H9 (cell line): ENCODE data around the gene DGCR2. TPM values are rescaled to one million over a fixed set of nuclear protein-coding genes. Genes with fewer than 3 reads are reported as not detected.

Source experiments
- DNase-seq: peaks from one replicate; pipeline ENCODE4 v3.0.0-alpha.2; 2017
- H2AFZ ChIP-seq: one replicate; pipeline ENCODE4 v1.6.1; 2013; ENCODE audit warnings: mild to moderate bottlenecking, low read length, control low read depth, moderate library complexity
- H2AK5ac ChIP-seq: 2 replicates; pipeline ENCODE4 v1.6.1; 2013; ENCODE audit warnings: low read length, control low read depth, mixed read lengths; ENCODE audit not compliant: insufficient read length
- H2BK120ac ChIP-seq: one replicate; pipeline ENCODE4 v1.6.1; 2013; ENCODE audit warnings: low read depth, mild to moderate bottlenecking, low read length, control low read depth, inconsistent platforms; ENCODE audit not compliant: poor library complexity, severe bottlenecking
- H2BK12ac ChIP-seq: 2 replicates; pipeline ENCODE4 v1.6.1; 2013; ENCODE audit warnings: low read length, control low read depth, mixed read lengths, low read depth; ENCODE audit not compliant: insufficient read length
- H2BK15ac ChIP-seq: 2 replicates; pipeline ENCODE4 v1.6.1; 2013; ENCODE audit warnings: low read depth, low read length, control low read depth
- H2BK20ac ChIP-seq: one replicate; pipeline ENCODE4 v1.6.1; 2013; ENCODE audit warnings: low read depth, mild to moderate bottlenecking, low read length, control low read depth, inconsistent platforms; ENCODE audit not compliant: poor library complexity, severe bottlenecking
- H2BK5ac ChIP-seq: 2 replicates; pipeline ENCODE4 v1.6.1; 2013; ENCODE audit warnings: low read length, control low read depth, mixed read lengths; ENCODE audit not compliant: insufficient read length
- H3K14ac ChIP-seq: 2 replicates; pipeline ENCODE4 v1.6.1; 2013; ENCODE audit warnings: low read length, control low read depth; ENCODE audit not compliant: insufficient read depth
- H3K18ac ChIP-seq: 2 replicates; pipeline ENCODE4 v1.6.1; 2013; ENCODE audit warnings: low read depth, mild to moderate bottlenecking, mixed read lengths, low read length, control low read depth; ENCODE audit not compliant: insufficient read length
- H3K23ac ChIP-seq: 2 replicates; pipeline ENCODE4 v1.6.1; 2013; ENCODE audit warnings: low read length, control low read depth, mixed read lengths, low read depth; ENCODE audit not compliant: insufficient read length
- H3K23me2 ChIP-seq: 2 replicates; pipeline ENCODE4 v1.6.1; 2013; ENCODE audit warnings: low read depth, mild to moderate bottlenecking, mixed read lengths, low read length, control low read depth; ENCODE audit not compliant: insufficient read length, poor library complexity, severe bottlenecking
- H3K27ac ChIP-seq: 2 replicates; pipeline ENCODE4 v1.5.1; 2013; ENCODE audit warnings: low read length, control low read depth, mixed read lengths, low read depth; ENCODE audit not compliant: insufficient read length
- H3K27me3 ChIP-seq: 2 replicates; pipeline ENCODE4 v1.6.1; 2013; ENCODE audit warnings: low read length, control low read depth, inconsistent platforms; ENCODE audit not compliant: insufficient read depth
- H3K4ac ChIP-seq: 2 replicates; pipeline ENCODE4 v1.6.1; 2013; ENCODE audit warnings: low read depth, mild to moderate bottlenecking, control low read depth, inconsistent platforms, low read length, moderate library complexity
- H3K4me1 ChIP-seq: 2 replicates; pipeline ENCODE4 v1.6.1; 2013; ENCODE audit warnings: low read length, control low read depth, inconsistent platforms; ENCODE audit not compliant: insufficient read depth
- H3K4me2 ChIP-seq: 2 replicates; pipeline ENCODE4 v1.6.1; 2013; ENCODE audit warnings: low read length, control low read depth, mixed read lengths; ENCODE audit not compliant: insufficient read length, insufficient read depth
- H3K56ac ChIP-seq: 2 replicates; pipeline ENCODE4 v1.6.1; 2013; ENCODE audit warnings: low read depth, mild to moderate bottlenecking, mixed read lengths, low read length, control low read depth; ENCODE audit not compliant: insufficient read length
- H3K79me1 ChIP-seq: 2 replicates; pipeline ENCODE4 v1.6.1; 2013; ENCODE audit warnings: low read depth, mild to moderate bottlenecking, moderate library complexity, low read length, control low read depth, inconsistent platforms; ENCODE audit not compliant: insufficient read depth, poor library complexity, severe bottlenecking
- H3K79me2 ChIP-seq: 2 replicates; pipeline ENCODE4 v1.6.1; 2013; ENCODE audit warnings: low read length, control low read depth, inconsistent platforms; ENCODE audit not compliant: insufficient read depth
- H3K9ac ChIP-seq: 2 replicates; pipeline ENCODE4 v1.6.1; 2013; ENCODE audit warnings: low read length, control low read depth, mixed read lengths; ENCODE audit not compliant: insufficient read length; ENCODE audit errors: extremely low read depth
- H3K9me3 ChIP-seq: one replicate; pipeline ENCODE4 v1.6.1; 2013; ENCODE audit warnings: low read depth, low read length, inconsistent platforms; ENCODE audit not compliant: control insufficient read depth
- H3T11ph ChIP-seq: one replicate; pipeline ENCODE4 v1.6.1; 2013; ENCODE audit warnings: mild to moderate bottlenecking, low read length, control low read depth, inconsistent platforms
- H4K20me1 ChIP-seq: one replicate; pipeline ENCODE4 v1.6.1; 2013; ENCODE audit not compliant: control insufficient read depth, insufficient read length, insufficient read depth
- H4K5ac ChIP-seq: 2 replicates; pipeline ENCODE4 v1.6.1; 2013; ENCODE audit warnings: low read depth, mild to moderate bottlenecking, mixed read lengths, low read length, control low read depth; ENCODE audit not compliant: insufficient read length
- H4K8ac ChIP-seq: replicated peaks from 2 replicates; pipeline ENCODE4 v1.6.1; 2013; ENCODE audit warnings: low read length, control low read depth, mixed read lengths, low read depth; ENCODE audit not compliant: insufficient read length
- H4K91ac ChIP-seq: 2 replicates; pipeline ENCODE4 v1.6.1; 2013; ENCODE audit warnings: low read depth, mild to moderate bottlenecking, moderate library complexity, mixed read lengths, low read length, control low read depth; ENCODE audit not compliant: insufficient read length
- H3K27ac Mint-ChIP-seq, 3 experiments: 2 replicates in 2 of 3; 3 replicates in 1 of 3; pipeline ENCODE4 v1.8.0; 2020 to 2021; ENCODE audit warnings: mixed read lengths in 3 of 3, mild to moderate bottlenecking in 1 of 3, moderate library complexity in 1 of 3
- H3K27me3 Mint-ChIP-seq: 2 replicates; pipeline ENCODE4 v1.8.0; 2021; ENCODE audit warnings: low read depth, mild to moderate bottlenecking, moderate library complexity, mixed read lengths
- H3K36me3 Mint-ChIP-seq, 3 experiments: 2 replicates in 2 of 3; 3 replicates in 1 of 3; pipeline ENCODE4 v1.8.0; 2020 to 2021; ENCODE audit warnings: low read depth in 3 of 3, mixed read lengths in 3 of 3; ENCODE audit not compliant: insufficient read depth in 1 of 3
- H3K4me1 Mint-ChIP-seq, 2 experiments: 2 replicates each; pipeline ENCODE4 v1.8.0; 2020; ENCODE audit warnings: mixed read lengths in 2 of 2
- H3K4me3 Mint-ChIP-seq, 2 experiments: 2 replicates in 1 of 2; 3 replicates in 1 of 2; pipeline ENCODE4 v1.8.0; 2020 to 2021; ENCODE audit warnings: mild to moderate bottlenecking in 2 of 2, mixed read lengths in 2 of 2, moderate library complexity in 1 of 2
- H3K9me3 Mint-ChIP-seq, 2 experiments: 2 replicates in 1 of 2; 3 replicates in 1 of 2; pipeline ENCODE4 v1.8.0; 2020; ENCODE audit warnings: mild to moderate bottlenecking in 2 of 2, mixed read lengths in 2 of 2, moderate library complexity in 1 of 2
- WGBS: extraction: QIAGEN DNeasy Blood & Tissue Kit; methylation state at CpG from one replicate; pipeline ENCODE4 v1.1.7; 2013; ENCODE audit warnings: missing lambda C conversion rate, low lambda C conversion rate, mixed read lengths; ENCODE audit not compliant: insufficient read length; ENCODE audit errors: extremely low coverage; 5-methylcytosine and 5-hydroxymethylcytosine counted together
- total RNA-seq: library from RNA; stranded (reverse); gene quantifications from 2 replicates; pipeline ENCODE4 v1.2.1, GENCODE V29; 2021
- TF ChIP-seq, protein P1 (sequence below): fragments of 200-600 bp; sonication (generic); conservative IDR thresholded peaks from 3 replicates; pipeline ENCODE4 v1.8.0; 2021; ENCODE audit warnings: antibody characterized with exemption, mild to moderate bottlenecking

The DGCR2 gene
- total RNA-seq, 1 experiment from 2014 or later = 47.2 TPM

GRCh38 chr22:19045094-19045493 lies 77.1 kb downstream of the DGCR2 start:
- H2BK20ac ChIP-seq = no peak overlapping the region
- no peak overlapping the region for H2BK15ac ChIP-seq
- no peak for DNase-seq
- H3K23me2 ChIP-seq = no peaks in the 10 kb centered on the region
- no peak overlapping the region for H3K23ac ChIP-seq
- no peak overlapping the region for H2AFZ ChIP-seq
- H4K20me1 ChIP-seq = no peaks in the 10 kb centered on the region
- H2BK120ac ChIP-seq = no peak overlapping the region
- H3K4me3 Mint-ChIP-seq = no peak overlapping the region
- no peak overlapping the region for H3K14ac ChIP-seq
- WGBS = no CpG with 5 or more reads among the region's 7 CpGs
- H2AK5ac ChIP-seq = no peak overlapping the region
- no peaks in the 10 kb centered on the region for H3K4me1 Mint-ChIP-seq
- no peak overlapping the region for H4K91ac ChIP-seq
- H2BK12ac ChIP-seq = no peak overlapping the region
- no peaks in the 10 kb centered on the region for H3K9me3 Mint-ChIP-seq
- H3K18ac ChIP-seq = no peak overlapping the region
- H3K79me1 ChIP-seq = no peaks in the 10 kb centered on the region
- H2BK5ac ChIP-seq = no peak overlapping the region
- H3K4me2 ChIP-seq = no peak overlapping the region
- H3K9me3 ChIP-seq = no peaks in the 10 kb centered on the region
- no peaks in the 10 kb centered on the region for H3K27me3 Mint-ChIP-seq
- no peak overlapping the region for H3K27ac Mint-ChIP-seq
- H3K79me2 ChIP-seq = no peaks in the 10 kb centered on the region
- no peak overlapping the region for H4K8ac ChIP-seq
- no peak overlapping the region for H3T11ph ChIP-seq
- no peak overlapping the region for H3K56ac ChIP-seq
- H3K36me3 Mint-ChIP-seq = peaks cover 23 to 77% (median 67%) of the 10 kb centered on the region in 3 experiments; a peak in 6 of 7 replicates
- H3K4me1 ChIP-seq = no peaks in the 10 kb centered on the region
- TF ChIP-seq, protein P1, sequence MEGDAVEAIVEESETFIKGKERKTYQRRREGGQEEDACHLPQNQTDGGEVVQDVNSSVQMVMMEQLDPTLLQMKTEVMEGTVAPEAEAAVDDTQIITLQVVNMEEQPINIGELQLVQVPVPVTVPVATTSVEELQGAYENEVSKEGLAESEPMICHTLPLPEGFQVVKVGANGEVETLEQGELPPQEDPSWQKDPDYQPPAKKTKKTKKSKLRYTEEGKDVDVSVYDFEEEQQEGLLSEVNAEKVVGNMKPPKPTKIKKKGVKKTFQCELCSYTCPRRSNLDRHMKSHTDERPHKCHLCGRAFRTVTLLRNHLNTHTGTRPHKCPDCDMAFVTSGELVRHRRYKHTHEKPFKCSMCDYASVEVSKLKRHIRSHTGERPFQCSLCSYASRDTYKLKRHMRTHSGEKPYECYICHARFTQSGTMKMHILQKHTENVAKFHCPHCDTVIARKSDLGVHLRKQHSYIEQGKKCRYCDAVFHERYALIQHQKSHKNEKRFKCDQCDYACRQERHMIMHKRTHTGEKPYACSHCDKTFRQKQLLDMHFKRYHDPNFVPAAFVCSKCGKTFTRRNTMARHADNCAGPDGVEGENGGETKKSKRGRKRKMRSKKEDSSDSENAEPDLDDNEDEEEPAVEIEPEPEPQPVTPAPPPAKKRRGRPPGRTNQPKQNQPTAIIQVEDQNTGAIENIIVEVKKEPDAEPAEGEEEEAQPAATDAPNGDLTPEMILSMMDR = no peak
- no peak overlapping the region for H3K27ac ChIP-seq
- no peaks in the 10 kb centered on the region for H3K27me3 ChIP-seq
- no peak overlapping the region for H3K4ac ChIP-seq
- no peak overlapping the region for H3K9ac ChIP-seq
- no peak overlapping the region for H4K5ac ChIP-seq
